Thymus (tissue), 11 donors: ENCODE measurements around the gene USE1. TPM values are rescaled to one million over a fixed set of nuclear protein-coding genes. Genes with fewer than 3 reads are reported as not detected.

ENCODE experiments used
- DNase-seq, 9 donors: peaks; one replicate each; pipeline ENCODE4 v3.0.0-alpha.2; 2013; ENCODE audit warnings: low spot score in 9 of 9, low read depth in 6 of 9, missing footprints in 1 of 9
- H3K27ac ChIP-seq, 2 donors: one replicate each; pipeline ENCODE4 v1.5.1; 2013; ENCODE audit warnings: control low read depth in 1 of 2, low read depth in 1 of 2, low read length in 1 of 2, mild to moderate bottlenecking in 1 of 2, moderate library complexity in 1 of 2
- H3K27me3 ChIP-seq, 2 donors: one replicate each; pipeline ENCODE4 v1.5.1; 2013; ENCODE audit warnings: low read length in 1 of 2; ENCODE audit not compliant: control insufficient read depth in 2 of 2, insufficient read depth in 1 of 2
- H3K36me3 ChIP-seq, 2 donors: one replicate each; pipeline ENCODE4 v1.5.1; 2013; ENCODE audit warnings: low read length in 1 of 2, mild to moderate bottlenecking in 1 of 2, moderate library complexity in 1 of 2; ENCODE audit not compliant: control insufficient read depth in 2 of 2, insufficient read depth in 2 of 2
- H3K4me1 ChIP-seq, 2 donors: one replicate each; pipeline ENCODE4 v1.5.1; 2013; ENCODE audit warnings: low read length in 2 of 2; ENCODE audit not compliant: control insufficient read depth in 2 of 2, insufficient read depth in 2 of 2
- H3K4me3 ChIP-seq, 2 donors: one replicate each; pipeline ENCODE4 v1.5.1; 2013; ENCODE audit warnings: low read length in 2 of 2, control low read depth in 1 of 2, mild to moderate bottlenecking in 1 of 2
- H3K9me3 ChIP-seq, 2 donors: one replicate each; pipeline ENCODE4 v1.5.1; 2013; ENCODE audit warnings: low read length in 1 of 2, mild to moderate bottlenecking in 1 of 2; ENCODE audit not compliant: control insufficient read depth in 2 of 2, insufficient read depth in 1 of 2
- WGBS: extraction: QIAGEN DNeasy Blood & Tissue Kit; methylation state at CpG from one replicate; pipeline ENCODE4 v1.1.7; 2013; 5-methylcytosine and 5-hydroxymethylcytosine counted together
- polyA plus RNA-seq: library from polyadenylated mRNA; stranded (reverse); fragments of 200-250 nt; gene quantifications from one replicate; pipeline ENCODE4 v1.2.3, GENCODE V29; 2013
- total RNA-seq: library from RNA; stranded (reverse); fragments of 120-200 nt; gene quantifications from one replicate; pipeline ENCODE4 v1.2.4, GENCODE V29; 2013
- donor health status: healthy.

USE1 gene
- total and polyA plus RNA-seq, 2 donors, result 21.3 to 52.9 TPM

DNA sequence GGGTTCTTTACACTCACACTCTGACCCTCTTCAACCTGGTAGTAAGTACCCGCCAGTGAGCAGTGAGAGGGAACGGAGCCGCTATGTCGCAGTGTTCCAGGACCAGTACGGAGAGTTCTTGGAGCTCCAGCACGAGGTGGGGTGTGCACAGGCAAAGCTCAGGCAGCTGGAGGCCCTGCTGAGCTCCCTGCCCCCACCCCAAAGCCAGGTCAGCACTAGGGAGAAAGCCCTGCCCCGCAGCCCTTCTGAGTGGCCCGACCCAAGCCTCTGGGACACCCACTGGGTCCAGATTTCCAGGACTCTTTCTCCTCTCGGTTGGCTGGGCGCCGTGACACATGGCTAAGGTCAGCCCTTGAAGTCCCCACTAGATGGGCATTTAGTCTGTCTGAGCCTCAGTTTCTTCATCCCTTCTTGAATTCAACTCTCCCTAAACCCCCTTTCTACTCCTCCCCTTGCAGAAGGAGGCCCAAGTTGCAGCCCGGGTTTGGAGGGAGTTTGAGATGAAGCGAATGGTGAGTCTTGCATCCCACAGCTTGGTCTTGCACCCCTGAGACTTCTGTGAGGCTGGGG is 12.7 kb downstream of the USE1 start:
- Histone ChIP-seq H3K27me3 (no peaks in the 10 kb centered on the region), H3K4me1 (peaks cover 0 to 12% of the 10 kb centered on the region in 2 donors), H3K36me3 (peaks cover 4 to 17% of the 10 kb centered on the region in 2 donors), H3K27ac (no peak overlapping the region), H3K9me3 (peaks cover 0 to 5% of the 10 kb centered on the region in 2 donors), H3K4me3 (no peak overlapping the region)
- DNase-seq, result no peak
- 96% methylated on average over 13 of the region's 13 CpGs for WGBS

DNA sequence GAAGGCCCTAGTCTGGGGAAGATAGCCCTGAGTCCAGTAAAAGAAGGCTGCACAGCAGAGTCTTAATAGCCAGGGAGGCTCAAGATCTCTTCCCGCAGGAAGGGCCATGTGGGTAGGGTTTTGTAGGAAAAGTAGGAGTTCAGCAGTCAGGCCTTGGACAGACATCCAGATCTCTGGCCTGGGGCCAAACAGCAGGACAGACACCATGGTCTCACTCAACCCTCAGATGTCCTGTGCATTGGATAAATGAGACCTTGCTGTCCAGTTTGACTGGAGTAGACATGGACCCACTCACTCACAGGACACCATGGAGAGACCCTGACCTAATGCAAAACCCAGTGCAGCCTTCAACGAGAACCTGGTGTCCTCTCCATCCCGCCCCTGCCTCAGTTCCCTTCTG is 14.7 kb downstream of the USE1 start:
- Histone ChIP-seq H3K27me3 (no peaks in the 10 kb centered on the region), H3K4me1 (peaks cover 5 to 20% of the 10 kb centered on the region in 2 donors), H3K4me3 (no peak overlapping the region), H3K36me3 (peaks cover 4 to 17% of the 10 kb centered on the region in 2 donors), H3K9me3 (peaks cover 0 to 7% of the 10 kb centered on the region in 2 donors), H3K27ac (no peak overlapping the region)
- DNase-seq, result no peak
- WGBS, result 98% methylated on average over 3 of the region's 3 CpGs

DNA sequence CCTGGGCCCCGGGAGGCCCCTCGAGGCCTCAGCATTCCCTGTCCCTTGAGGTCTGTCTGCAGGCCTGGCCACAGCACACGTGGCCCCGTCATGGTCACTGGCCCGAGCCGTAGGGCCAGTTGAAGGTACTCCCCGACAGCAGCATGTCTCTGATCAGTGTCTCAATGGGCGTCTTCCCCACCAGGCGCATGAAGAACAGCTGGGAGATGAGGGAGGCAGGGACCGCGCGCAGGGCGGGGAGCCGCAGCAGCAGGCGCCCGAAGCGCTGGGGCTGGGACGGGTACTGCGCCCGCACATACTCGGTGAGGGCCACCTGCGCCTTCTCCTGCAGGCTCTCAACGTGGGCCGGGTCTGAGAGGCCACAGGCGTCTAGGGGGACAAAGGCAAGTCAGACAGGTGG is 17.1 kb downstream of the USE1 start:
- Histone ChIP-seq H3K9me3 (peaks cover 0 to 4% of the 10 kb centered on the region in 2 donors), H3K27ac (no peak overlapping the region), H3K36me3 (peaks cover 4 to 17% of the 10 kb centered on the region in 2 donors), H3K4me1 (peaks cover 13 to 20% of the 10 kb centered on the region in 2 donors), H3K27me3 (no peaks in the 10 kb centered on the region), H3K4me3 (no peak overlapping the region)
- DNase-seq, result no peak
- 98% methylated on average over 25 of the region's 25 CpGs for WGBS

DNA sequence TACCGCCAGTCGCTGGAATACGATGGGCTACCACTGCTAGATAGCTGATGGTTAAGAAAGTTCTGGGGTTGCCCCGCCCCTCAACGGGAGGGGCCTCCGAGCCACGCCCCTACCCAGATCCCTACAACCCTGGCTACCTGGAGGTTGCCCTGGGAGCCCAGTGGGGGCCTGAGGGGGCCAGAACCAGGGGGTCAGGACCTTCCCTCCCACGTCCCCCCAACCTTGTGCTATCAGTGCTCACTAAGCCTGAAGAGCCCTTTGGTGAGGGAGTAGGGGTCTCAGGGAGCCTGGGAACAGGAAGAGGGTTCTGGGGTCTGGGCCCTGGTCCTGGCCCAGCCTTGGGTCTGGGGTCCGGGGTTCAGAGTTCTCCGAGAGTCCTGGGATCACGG is 19.7 kb downstream of the USE1 start:
- Histone ChIP-seq H3K4me3 (peak overlapping the region; percentile 52 to 54), H3K4me1 (peaks cover 13 to 20% of the 10 kb centered on the region in 2 donors), H3K36me3 (peaks cover 2 to 11% of the 10 kb centered on the region in 2 donors), H3K27me3 (no peaks in the 10 kb centered on the region), H3K9me3 (peaks cover 0 to 4% of the 10 kb centered on the region in 2 donors), H3K27ac (peak overlapping the region; percentile 44 to 74)
- 23% methylated on average over 11 of the region's 11 CpGs for WGBS
- peak in 4 of 9 donors; percentile 59 to 64 (median 60) for DNase-seq

DNA sequence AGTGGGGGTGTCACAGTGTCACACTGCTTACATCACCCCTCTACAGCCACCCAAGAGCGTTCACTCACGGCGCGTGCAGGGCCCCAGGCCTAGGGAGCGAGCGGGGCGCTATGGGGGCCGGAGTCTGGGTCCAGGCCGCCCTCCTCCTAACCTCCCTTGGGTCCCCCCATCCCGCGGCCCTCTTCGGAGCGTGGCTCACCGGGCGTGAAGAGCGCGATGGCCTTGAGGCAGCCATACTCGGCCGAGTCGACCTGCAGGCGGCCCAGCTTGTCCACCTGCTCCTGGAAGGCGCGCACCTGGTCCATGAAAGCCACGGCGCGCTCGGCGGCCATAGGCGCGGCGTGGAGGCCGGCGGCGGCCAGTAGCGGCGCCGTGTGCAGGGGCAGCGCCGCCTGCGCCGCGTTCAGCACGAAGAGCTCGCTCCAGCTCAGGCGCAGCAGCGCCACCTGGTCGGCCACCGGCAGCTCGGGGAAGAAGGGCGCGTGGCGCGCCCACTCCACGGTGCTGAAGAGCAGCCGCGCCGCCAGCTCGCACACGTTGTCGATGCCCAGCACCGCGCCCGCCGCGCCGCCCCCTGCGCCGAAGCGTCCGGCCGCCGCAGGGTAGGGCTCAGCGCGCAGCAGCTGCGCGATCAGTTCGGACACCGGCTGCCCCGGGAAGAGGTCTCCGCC is 20.3 kb downstream of the USE1 start:
- Histone ChIP-seq H3K4me1 (peaks cover 13 to 20% of the 10 kb centered on the region in 2 donors), H3K36me3 (peaks cover 2 to 11% of the 10 kb centered on the region in 2 donors), H3K27me3 (peaks cover 0 to under 1% of the 10 kb centered on the region in 2 donors), H3K27ac (peak overlapping the region; percentile 44 to 74), H3K9me3 (peaks cover 0 to 4% of the 10 kb centered on the region in 2 donors), H3K4me3 (peak overlapping the region; percentile 52 to 54)
- WGBS, result 2% methylated on average over 80 of the region's 80 CpGs
- peak in 7 of 9 donors; percentile 60 to 87 (median 79) for DNase-seq

DNA sequence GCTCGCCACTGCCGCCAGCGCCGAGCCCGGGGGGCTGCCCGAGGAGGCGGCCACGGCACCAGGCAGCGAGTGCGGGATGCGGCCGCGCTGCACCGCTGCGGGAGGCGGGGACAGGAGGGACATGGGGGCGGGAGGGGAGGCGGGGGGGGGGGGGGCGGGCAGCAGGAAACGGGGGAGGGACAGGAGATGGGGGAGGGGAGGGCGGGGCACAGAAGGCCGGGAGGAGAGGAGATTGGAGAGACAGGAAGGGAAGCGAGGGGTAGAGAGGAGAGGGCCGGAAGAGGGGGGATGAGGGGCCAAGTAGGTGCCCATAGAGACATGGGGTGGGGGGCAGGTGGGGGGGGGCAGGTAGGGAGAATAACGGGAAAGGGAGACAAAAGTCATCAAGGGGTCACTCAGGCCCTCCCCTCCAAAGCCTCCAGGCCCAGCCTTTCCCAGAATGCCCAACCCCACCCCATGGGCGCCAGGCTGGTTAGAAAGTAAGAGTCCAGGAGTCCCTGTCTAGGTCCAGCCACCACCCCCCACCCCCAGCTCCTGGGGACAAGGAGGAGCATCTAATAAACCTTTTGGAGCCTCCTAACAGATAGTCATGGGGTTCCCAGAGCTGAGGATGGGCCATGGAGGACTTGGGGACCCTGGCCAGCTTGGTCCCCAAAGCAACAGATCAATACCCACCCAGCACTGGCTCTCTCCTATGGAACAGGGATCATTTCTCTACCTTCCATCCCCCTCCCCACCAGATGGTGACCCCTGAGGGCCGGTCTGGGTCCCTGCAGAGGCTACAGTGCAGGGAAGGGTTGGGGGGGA is 21.0 kb downstream of the USE1 start:
- 11% methylated on average over 24 of the region's 27 CpGs for WGBS
- Histone ChIP-seq H3K36me3 (peaks cover 2 to 11% of the 10 kb centered on the region in 2 donors), H3K4me3 (peak overlapping the region in 1 of 2 donors; percentile 52), H3K27me3 (peaks cover 0 to 5% of the 10 kb centered on the region in 2 donors), H3K4me1 (peaks cover 13 to 20% of the 10 kb centered on the region in 2 donors), H3K9me3 (peaks cover 0 to 4% of the 10 kb centered on the region in 2 donors), H3K27ac (peak overlapping the region in 1 of 2 donors; percentile 74)
- peak in 1 of 9 donors; percentile 49 for DNase-seq

DNA sequence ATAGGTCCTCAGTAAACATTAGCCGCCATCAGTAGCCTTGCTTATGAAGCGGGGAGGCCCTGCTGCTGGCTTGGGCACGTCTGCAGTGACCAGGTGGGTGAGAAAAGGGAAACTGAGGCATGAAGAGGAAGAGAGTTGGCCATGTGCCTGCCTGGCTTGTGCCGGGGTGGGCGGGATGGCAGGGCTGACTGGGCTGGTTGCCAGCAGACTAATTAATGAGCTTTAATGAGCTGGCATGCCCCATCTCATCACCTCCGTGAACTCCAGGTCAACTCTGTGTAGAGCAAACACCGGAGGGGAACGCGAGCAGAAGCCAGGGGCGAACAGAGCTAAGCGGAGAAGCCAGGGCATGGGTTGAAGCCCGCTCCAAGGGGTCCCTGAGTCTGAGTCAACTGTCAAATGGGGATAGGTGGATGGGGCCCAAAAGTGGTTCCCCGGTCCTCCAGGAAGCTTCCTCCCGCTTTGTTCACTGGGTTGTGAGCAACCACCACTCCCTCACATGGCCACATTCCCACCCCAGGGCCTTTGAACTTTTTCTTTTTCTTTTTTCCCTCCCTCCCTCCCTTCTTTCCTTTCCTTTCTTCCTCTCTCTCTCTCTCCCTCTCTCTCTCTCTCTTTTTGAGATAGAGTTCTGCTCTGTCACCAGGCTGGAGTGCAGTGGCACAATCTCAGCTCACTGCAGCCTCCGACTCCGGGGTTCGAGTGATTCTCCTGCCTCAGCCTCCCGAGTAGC is 21.8 kb downstream of the USE1 start:
- WGBS, result 96% methylated on average over 18 of the region's 18 CpGs
- DNase-seq, result no peak
- no peak overlapping the region for H3K4me3 ChIP-seq
- peaks cover 13 to 20% of the 10 kb centered on the region in 2 donors for H3K4me1 ChIP-seq
- H3K9me3 ChIP-seq, result peaks cover 0 to 4% of the 10 kb centered on the region in 2 donors
- H3K36me3 ChIP-seq, result peaks cover 0 to 7% of the 10 kb centered on the region in 2 donors
- H3K27ac ChIP-seq, result no peak overlapping the region
- peaks cover 0 to 8% of the 10 kb centered on the region in 2 donors for H3K27me3 ChIP-seq

DNA sequence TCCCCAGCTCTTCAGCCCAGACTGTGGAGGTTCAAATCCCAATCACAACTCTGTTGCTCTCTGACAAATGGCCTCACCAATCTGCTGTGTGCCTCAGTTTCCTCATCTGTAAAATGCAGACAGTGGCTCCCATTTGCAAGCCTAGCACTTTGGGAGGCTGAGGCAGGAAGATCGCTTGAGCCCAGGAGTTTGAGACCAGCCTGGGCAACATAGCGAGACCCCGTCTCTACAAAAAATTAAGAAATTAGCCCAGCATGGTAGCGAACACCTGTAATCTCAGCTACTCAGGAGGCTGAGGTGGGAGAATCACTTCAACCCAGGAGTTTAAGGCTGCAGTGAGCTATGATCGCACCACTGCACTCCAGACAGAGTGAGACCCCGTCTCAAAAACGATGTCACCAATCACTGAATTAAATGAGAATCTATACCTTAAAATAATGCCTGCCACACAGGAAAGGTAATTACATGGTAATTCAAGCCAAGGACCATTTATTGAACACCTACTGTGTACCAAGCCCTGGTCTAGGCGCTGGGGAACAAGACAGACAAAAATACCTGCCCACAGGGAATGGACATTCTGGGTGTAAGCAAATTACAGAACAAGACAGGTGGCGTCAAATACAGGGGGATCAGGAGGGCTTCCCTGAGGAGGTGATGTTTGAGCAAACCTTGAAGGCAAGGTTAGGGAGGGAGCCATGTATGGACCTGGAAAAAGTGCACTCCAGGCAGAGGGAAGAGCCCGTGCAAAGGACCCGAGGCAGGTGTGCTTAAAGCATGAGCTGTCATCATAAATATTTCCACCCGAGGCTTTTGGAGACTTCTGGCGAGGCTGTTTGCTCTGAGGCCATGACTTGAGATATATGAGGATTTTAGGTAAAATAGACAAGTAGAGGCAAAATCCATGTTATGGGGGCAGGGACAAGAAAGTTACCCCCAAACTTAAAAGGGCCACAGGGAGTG is 22.9 kb downstream of the USE1 start:
- DNase-seq, result no peak
- Histone ChIP-seq H3K27ac (no peak overlapping the region), H3K4me3 (no peak overlapping the region), H3K36me3 (no peaks in the 10 kb centered on the region), H3K27me3 (peaks cover 3 to 17% of the 10 kb centered on the region in 2 donors), H3K4me1 (peaks cover 13 to 20% of the 10 kb centered on the region in 2 donors), H3K9me3 (peaks cover 0 to 4% of the 10 kb centered on the region in 2 donors)
- 98% methylated on average over 13 of the region's 13 CpGs for WGBS
